ENCODE data around the gene RAVER1. TPM values are rescaled to one million over a fixed set of nuclear protein-coding genes. Genes with fewer than 3 reads are reported as not detected.

RAVER1 gene
- total and polyA plus RNA-seq, 2 of the 8 experiments (the other 6 are each of a cell fraction or from before 2014, with no cell fraction given): 5.7 to 70.5 TPM

DNA sequence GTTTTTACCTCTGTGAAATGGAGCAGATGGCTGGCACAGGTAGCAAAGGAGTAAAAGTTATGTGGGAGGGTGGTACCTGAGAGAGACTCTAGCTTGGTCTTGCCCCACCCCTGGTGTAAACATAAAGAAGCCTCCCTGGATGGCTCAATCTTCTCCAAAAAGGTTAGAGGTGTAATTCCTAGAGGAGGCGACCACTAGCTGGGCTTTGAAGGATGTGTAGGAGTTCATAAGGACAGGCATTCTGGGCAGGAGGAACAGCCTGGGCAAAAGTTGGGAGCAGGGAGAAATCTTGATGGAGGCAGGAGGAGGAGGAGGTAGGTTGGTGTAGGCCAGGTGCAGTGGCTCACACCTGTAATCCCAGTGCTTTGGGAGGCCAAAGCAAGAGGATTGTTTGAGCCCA, 54.4 kb downstream of the RAVER1 start (continued):
- TF ChIP-seq, protein P1, sequence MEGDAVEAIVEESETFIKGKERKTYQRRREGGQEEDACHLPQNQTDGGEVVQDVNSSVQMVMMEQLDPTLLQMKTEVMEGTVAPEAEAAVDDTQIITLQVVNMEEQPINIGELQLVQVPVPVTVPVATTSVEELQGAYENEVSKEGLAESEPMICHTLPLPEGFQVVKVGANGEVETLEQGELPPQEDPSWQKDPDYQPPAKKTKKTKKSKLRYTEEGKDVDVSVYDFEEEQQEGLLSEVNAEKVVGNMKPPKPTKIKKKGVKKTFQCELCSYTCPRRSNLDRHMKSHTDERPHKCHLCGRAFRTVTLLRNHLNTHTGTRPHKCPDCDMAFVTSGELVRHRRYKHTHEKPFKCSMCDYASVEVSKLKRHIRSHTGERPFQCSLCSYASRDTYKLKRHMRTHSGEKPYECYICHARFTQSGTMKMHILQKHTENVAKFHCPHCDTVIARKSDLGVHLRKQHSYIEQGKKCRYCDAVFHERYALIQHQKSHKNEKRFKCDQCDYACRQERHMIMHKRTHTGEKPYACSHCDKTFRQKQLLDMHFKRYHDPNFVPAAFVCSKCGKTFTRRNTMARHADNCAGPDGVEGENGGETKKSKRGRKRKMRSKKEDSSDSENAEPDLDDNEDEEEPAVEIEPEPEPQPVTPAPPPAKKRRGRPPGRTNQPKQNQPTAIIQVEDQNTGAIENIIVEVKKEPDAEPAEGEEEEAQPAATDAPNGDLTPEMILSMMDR (IDR thresholded peaks at IDR 0.05; ENCODE audit: control extremely low read depth in 1 of 3, insufficient read depth in 1 of 3, low read depth in 1 of 3, low read length in 3 of 3): no peak
- TF ChIP-seq CBX5 (IDR thresholded peaks at IDR 0.05; ENCODE audit: low read depth, low read length) (no peak), NRF1 (IDR thresholded peaks at IDR 0.05; ENCODE audit: low read depth, low read length) (no peak), CREB1 (IDR thresholded peaks at IDR 0.05) (no peak), YY1 (IDR thresholded peaks at IDR 0.05; ENCODE audit: low read depth, low read length) (no peak), ZNF274 (IDR thresholded peaks at IDR 0.05; ENCODE audit: borderline replicate concordance, extremely low read depth, low read length) (no peak)
- TF ChIP-seq, protein P2, sequence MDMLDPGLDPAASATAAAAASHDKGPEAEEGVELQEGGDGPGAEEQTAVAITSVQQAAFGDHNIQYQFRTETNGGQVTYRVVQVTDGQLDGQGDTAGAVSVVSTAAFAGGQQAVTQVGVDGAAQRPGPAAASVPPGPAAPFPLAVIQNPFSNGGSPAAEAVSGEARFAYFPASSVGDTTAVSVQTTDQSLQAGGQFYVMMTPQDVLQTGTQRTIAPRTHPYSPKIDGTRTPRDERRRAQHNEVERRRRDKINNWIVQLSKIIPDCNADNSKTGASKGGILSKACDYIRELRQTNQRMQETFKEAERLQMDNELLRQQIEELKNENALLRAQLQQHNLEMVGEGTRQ (IDR thresholded peaks at IDR 0.05; ENCODE audit: low read length): no peak
- TF ChIP-seq, protein P3, sequence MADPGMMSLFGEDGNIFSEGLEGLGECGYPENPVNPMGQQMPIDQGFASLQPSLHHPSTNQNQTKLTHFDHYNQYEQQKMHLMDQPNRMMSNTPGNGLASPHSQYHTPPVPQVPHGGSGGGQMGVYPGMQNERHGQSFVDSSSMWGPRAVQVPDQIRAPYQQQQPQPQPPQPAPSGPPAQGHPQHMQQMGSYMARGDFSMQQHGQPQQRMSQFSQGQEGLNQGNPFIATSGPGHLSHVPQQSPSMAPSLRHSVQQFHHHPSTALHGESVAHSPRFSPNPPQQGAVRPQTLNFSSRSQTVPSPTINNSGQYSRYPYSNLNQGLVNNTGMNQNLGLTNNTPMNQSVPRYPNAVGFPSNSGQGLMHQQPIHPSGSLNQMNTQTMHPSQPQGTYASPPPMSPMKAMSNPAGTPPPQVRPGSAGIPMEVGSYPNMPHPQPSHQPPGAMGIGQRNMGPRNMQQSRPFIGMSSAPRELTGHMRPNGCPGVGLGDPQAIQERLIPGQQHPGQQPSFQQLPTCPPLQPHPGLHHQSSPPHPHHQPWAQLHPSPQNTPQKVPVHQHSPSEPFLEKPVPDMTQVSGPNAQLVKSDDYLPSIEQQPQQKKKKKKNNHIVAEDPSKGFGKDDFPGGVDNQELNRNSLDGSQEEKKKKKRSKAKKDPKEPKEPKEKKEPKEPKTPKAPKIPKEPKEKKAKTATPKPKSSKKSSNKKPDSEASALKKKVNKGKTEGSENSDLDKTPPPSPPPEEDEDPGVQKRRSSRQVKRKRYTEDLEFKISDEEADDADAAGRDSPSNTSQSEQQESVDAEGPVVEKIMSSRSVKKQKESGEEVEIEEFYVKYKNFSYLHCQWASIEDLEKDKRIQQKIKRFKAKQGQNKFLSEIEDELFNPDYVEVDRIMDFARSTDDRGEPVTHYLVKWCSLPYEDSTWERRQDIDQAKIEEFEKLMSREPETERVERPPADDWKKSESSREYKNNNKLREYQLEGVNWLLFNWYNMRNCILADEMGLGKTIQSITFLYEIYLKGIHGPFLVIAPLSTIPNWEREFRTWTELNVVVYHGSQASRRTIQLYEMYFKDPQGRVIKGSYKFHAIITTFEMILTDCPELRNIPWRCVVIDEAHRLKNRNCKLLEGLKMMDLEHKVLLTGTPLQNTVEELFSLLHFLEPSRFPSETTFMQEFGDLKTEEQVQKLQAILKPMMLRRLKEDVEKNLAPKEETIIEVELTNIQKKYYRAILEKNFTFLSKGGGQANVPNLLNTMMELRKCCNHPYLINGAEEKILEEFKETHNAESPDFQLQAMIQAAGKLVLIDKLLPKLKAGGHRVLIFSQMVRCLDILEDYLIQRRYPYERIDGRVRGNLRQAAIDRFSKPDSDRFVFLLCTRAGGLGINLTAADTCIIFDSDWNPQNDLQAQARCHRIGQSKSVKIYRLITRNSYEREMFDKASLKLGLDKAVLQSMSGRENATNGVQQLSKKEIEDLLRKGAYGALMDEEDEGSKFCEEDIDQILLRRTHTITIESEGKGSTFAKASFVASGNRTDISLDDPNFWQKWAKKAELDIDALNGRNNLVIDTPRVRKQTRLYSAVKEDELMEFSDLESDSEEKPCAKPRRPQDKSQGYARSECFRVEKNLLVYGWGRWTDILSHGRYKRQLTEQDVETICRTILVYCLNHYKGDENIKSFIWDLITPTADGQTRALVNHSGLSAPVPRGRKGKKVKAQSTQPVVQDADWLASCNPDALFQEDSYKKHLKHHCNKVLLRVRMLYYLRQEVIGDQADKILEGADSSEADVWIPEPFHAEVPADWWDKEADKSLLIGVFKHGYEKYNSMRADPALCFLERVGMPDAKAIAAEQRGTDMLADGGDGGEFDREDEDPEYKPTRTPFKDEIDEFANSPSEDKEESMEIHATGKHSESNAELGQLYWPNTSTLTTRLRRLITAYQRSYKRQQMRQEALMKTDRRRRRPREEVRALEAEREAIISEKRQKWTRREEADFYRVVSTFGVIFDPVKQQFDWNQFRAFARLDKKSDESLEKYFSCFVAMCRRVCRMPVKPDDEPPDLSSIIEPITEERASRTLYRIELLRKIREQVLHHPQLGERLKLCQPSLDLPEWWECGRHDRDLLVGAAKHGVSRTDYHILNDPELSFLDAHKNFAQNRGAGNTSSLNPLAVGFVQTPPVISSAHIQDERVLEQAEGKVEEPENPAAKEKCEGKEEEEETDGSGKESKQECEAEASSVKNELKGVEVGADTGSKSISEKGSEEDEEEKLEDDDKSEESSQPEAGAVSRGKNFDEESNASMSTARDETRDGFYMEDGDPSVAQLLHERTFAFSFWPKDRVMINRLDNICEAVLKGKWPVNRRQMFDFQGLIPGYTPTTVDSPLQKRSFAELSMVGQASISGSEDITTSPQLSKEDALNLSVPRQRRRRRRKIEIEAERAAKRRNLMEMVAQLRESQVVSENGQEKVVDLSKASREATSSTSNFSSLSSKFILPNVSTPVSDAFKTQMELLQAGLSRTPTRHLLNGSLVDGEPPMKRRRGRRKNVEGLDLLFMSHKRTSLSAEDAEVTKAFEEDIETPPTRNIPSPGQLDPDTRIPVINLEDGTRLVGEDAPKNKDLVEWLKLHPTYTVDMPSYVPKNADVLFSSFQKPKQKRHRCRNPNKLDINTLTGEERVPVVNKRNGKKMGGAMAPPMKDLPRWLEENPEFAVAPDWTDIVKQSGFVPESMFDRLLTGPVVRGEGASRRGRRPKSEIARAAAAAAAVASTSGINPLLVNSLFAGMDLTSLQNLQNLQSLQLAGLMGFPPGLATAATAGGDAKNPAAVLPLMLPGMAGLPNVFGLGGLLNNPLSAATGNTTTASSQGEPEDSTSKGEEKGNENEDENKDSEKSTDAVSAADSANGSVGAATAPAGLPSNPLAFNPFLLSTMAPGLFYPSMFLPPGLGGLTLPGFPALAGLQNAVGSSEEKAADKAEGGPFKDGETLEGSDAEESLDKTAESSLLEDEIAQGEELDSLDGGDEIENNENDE (IDR thresholded peaks at IDR 0.05; ENCODE audit: insufficient replicate concordance, low read length): no peak

All from H1 (cell line).